ENCODE results near the gene C4BPA.

Gene C4BPA

GRCh38 chr1:207131163-207131562, 27.1 kb downstream of the C4BPA start:
- no peak overlapping the region for H3K4me2 ChIP-seq (ENCODE audit: low read length)
- no peaks in the 10 kb centered on the region for H3K79me2 ChIP-seq (ENCODE audit: insufficient read depth, low read length)
- H2AFZ ChIP-seq (ENCODE audit: low read length) = no peak overlapping the region
- H3K9ac ChIP-seq (ENCODE audit: low read length) = no peak overlapping the region
- peaks cover 3% of the 10 kb centered on the region; the same call in 1 of the 2 replicates for H3K9me3 ChIP-seq (ENCODE audit: low read length)
- no peaks in the 10 kb centered on the region for H3K4me1 ChIP-seq (ENCODE audit: insufficient read depth, low read length, severe bottlenecking)
- H3F3A ChIP-seq (ENCODE audit: insufficient read depth, low read length) = no peaks in the 10 kb centered on the region
- no peak overlapping the region for H3K4me3 ChIP-seq (ENCODE audit: low read depth, low read length, poor library complexity, severe bottlenecking)
- H3K9me2 ChIP-seq (ENCODE audit: low read depth, low read length) = no peaks in the 10 kb centered on the region
- no peak for TF ChIP-seq EZH2 (IDR thresholded peaks at IDR 0.05; ENCODE audit: borderline replicate concordance, low read length)
- TF ChIP-seq CTCF (IDR thresholded peaks at IDR 0.05; ENCODE audit: low read length) = no peak
- no peaks in the 10 kb centered on the region for H4K20me1 ChIP-seq (ENCODE audit: insufficient read depth, low read length)
- H3K27ac ChIP-seq (ENCODE audit: low read depth, low read length, poor library complexity, severe bottlenecking) = no peak overlapping the region
- no peaks in the 10 kb centered on the region for H3K27me3 ChIP-seq (ENCODE audit: insufficient read depth, low read length)
- H3K36me3 ChIP-seq (ENCODE audit: insufficient read depth, low read length) = no peaks in the 10 kb centered on the region; the same call in 1 of the 2 replicates

GRCh38 chr1:207134581-207134980, 30.5 kb downstream of the C4BPA start:
- Histone ChIP-seq H4K20me1 (ENCODE audit: insufficient read depth, low read length) (no peaks in the 10 kb centered on the region), H3K4me1 (ENCODE audit: insufficient read depth, low read length, severe bottlenecking) (no peaks in the 10 kb centered on the region), H3K79me2 (ENCODE audit: insufficient read depth, low read length) (no peaks in the 10 kb centered on the region), H3K4me3 (ENCODE audit: low read depth, low read length, poor library complexity, severe bottlenecking) (no peak overlapping the region), H3F3A (ENCODE audit: insufficient read depth, low read length) (no peaks in the 10 kb centered on the region), H3K4me2 (ENCODE audit: low read length) (no peak overlapping the region), H3K27me3 (ENCODE audit: insufficient read depth, low read length) (no peaks in the 10 kb centered on the region), H3K27ac (ENCODE audit: low read depth, low read length, poor library complexity, severe bottlenecking) (no peak overlapping the region), H2AFZ (ENCODE audit: low read length) (no peak overlapping the region), H3K9ac (ENCODE audit: low read length) (no peak overlapping the region), H3K9me2 (ENCODE audit: low read depth, low read length) (no peaks in the 10 kb centered on the region), H3K36me3 (ENCODE audit: insufficient read depth, low read length) (no peaks in the 10 kb centered on the region), H3K9me3 (ENCODE audit: low read length) (no peaks in the 10 kb centered on the region)
- no peak for TF ChIP-seq CTCF (IDR thresholded peaks at IDR 0.05; ENCODE audit: low read length)
- TF ChIP-seq EZH2 (IDR thresholded peaks at IDR 0.05; ENCODE audit: borderline replicate concordance, low read length) = no peak

- no peak overlapping the region for H3K9ac ChIP-seq (ENCODE audit: low read length)
- no peak overlapping the region for H2AFZ ChIP-seq (ENCODE audit: low read length)
- no peaks in the 10 kb centered on the region for H3K27me3 ChIP-seq (ENCODE audit: insufficient read depth, low read length)
- H3K9me3 ChIP-seq (ENCODE audit: low read length) = no peaks in the 10 kb centered on the region
- no peaks in the 10 kb centered on the region for H3F3A ChIP-seq (ENCODE audit: insufficient read depth, low read length)
- H3K9me2 ChIP-seq (ENCODE audit: low read depth, low read length) = no peaks in the 10 kb centered on the region
- no peak overlapping the region for H3K4me2 ChIP-seq (ENCODE audit: low read length)
- no peak overlapping the region for H3K27ac ChIP-seq (ENCODE audit: low read depth, low read length, poor library complexity, severe bottlenecking)
- no peaks in the 10 kb centered on the region for H4K20me1 ChIP-seq (ENCODE audit: insufficient read depth, low read length)
- no peaks in the 10 kb centered on the region for H3K4me1 ChIP-seq (ENCODE audit: insufficient read depth, low read length, severe bottlenecking)
- H3K36me3 ChIP-seq (ENCODE audit: insufficient read depth, low read length) = no peaks in the 10 kb centered on the region
- no peak for TF ChIP-seq CTCF (IDR thresholded peaks at IDR 0.05; ENCODE audit: low read length)
- TF ChIP-seq EZH2 (IDR thresholded peaks at IDR 0.05; ENCODE audit: borderline replicate concordance, low read length) = no peak
- no peak overlapping the region for H3K4me3 ChIP-seq (ENCODE audit: low read depth, low read length, poor library complexity, severe bottlenecking)
- H3K79me2 ChIP-seq (ENCODE audit: insufficient read depth, low read length) = no peaks in the 10 kb centered on the region
Observed at GRCh38 chr1:207139616-207140015, 35.6 kb downstream of the C4BPA start.
